Fibroblast of peridontal ligament (primary cell): ENCODE results near the gene NEK11.
A peak's percentile ranks its signal among the peaks of the same experiment; 100 is the strongest.

Source experiments
- DNase-seq: peaks from one replicate; pipeline ENCODE4 v3.0.0-alpha.2; 2010; ENCODE audit errors: extremely low read depth

Gene NEK11

GRCh38 chr3:131026321-131027151 is at the start of gene NEK11, which contains the start of gene ASTE1:
TSS of gene NEK11 (plus strand) at chr3:131026877. CDS start at chr3:131029709, 2,832 bp downstream.
TSS of gene ASTE1 (minus strand) at chr3:131026825. CDS start at chr3:131025306, 1,519 bp downstream.
- peak; percentile 74 for DNase-seq

DNA sequence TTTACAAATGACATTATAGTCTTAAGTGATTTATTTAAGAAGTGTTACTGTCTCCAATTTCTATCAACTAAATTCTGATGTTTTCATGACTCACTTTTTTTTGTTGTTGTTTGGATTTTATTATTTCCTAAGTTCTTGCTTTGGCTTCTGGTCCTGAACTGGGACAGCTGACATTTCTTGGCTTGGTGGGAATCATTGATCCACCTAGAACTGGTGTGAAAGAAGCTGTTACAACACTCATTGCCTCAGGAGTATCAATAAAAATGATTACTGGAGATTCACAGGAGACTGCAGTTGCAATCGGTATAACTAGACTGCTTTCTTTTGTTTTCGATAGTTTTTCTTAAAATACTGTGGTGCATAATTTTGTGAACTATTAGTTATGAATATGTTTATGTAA is 47.6 kb upstream of the NEK11 start:
- no peak for DNase-seq

DNA sequence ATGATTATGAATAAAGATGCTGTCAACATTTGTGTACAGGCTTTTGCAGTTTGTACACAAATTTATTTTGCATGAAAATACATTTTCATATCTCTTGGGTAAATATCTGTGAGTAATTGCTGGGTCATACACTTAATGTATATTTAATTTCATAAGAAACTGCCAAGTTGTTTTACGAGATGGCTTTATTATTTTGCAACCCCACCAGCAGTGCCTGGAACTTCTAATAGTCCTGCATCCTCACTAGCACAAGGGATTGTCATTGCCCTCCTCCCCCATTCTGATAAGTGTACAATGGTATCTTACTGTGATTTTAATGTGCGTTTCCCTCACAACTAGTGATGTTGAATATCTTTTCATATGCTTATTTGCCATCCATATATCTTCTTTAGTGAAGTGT is 45.2 kb upstream of the NEK11 start:
- no peak for DNase-seq

- no peak for DNase-seq
Measured at GRCh38 chr3:130990282-130990681, 36.4 kb upstream of the NEK11 start.

- no peak for DNase-seq
Measured at GRCh38 chr3:130991126-130991525, 35.6 kb upstream of the NEK11 start.

DNA sequence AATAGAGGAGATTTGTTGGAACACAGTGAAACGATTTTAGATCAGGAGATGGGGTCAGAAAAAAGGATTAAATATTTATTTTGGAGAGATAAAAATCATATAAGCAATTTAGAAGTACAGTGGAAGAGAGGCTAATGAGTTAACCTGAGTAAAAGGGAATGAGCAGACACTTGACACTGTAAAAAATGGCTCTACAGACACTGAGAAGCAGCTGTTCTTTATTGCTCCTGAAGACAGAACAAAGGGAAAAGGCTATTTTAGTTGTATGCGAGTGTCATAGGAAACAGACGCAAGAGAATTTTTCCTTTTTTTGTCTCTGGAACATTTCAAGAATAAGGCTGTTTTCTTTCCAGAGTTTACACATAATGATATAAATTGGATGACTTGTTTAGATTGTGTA is 34.3 kb upstream of the NEK11 start:
- DNase-seq, result no peak

GRCh38 chr3:130997289-130997688 is 29.4 kb upstream of the NEK11 start:
- peak; percentile 53 for DNase-seq

DNA sequence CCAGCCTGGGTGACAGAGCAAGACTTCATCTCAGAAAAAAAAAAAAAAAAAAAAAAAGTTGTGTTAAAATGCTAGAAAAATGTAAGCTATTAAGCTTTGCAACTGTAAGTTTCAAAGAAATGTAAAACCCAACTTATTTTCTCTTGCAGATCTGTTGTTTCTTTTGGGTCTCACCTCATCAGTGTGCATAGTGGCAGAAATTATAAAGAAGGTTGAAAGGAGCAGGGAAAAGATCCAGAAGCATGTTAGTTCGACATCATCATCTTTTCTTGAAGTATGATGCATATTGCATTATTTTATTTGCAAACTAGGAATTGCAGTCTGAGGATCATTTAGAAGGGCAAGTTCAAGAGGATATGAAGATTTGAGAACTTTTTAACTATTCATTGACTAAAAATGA is 25.6 kb upstream of the NEK11 start:
- no peak for DNase-seq

- DNase-seq, result no peak
Measured at GRCh38 chr3:131004603-131005002, 22.1 kb upstream of the NEK11 start.

DNA sequence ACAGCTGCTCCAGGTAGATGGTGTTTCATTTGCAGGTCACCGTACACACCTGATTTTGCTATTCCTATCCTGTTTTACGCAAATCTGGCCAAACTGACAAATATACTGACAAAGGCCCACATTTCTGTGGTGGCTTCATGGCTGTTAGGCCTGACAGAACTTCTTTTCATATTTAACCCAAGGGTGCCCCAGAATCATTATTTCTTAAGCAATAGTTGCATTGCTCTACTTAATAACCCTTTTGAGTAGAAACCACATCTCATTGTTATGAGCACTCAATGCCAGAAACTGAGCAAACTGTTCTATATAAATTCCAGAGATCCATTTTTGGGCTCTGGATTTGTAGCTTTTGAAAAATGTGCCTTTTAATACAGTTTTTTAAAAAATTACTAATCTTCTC is 19.4 kb upstream of the NEK11 start:
- DNase-seq, result no peak

- DNase-seq, result peak; percentile 16
Measured at GRCh38 chr3:131007782-131008181, 18.9 kb upstream of the NEK11 start.

DNA sequence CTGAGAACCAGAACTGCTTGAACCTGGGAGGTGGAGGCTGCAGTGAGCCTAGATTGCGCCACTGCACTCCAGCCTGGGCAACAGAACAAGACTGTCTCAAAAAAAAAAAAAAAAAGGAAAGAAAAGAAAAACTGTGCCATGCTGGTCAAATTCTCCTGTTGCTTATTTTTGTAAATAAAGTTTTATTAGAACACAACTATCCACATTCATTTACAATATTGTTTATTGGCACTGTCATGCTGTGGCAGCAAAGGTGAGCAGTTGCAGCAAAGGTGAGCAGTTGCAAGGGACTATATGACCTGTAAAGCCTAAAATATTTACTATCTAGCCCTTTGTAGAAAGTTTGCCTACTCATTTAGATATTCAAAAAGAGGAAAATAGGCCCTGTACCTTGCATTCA is 18.4 kb upstream of the NEK11 start:
- DNase-seq, result no peak

GRCh38 chr3:131009698-131010097 is 17.0 kb upstream of the NEK11 start:
- DNase-seq, result no peak

DNA sequence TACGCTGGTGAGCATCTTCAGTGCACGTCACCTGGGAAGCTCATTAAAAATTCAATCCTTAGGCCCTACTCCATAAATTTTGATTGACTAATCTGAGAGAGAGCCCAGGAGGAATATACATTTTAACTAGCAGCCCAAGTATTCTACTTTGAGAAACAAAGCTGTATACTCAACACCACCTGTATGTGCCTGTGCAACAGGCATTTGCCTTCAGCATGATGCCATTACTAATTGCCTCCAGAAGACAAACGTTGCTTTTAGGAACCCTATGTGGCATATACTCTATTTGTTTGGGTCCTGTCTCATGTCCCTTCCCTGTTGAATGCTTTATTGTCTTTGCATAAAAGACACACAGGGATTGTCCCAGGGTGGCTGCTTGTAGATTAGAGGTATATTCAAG is 7.7 kb upstream of the NEK11 start:
- no peak for DNase-seq

DNA sequence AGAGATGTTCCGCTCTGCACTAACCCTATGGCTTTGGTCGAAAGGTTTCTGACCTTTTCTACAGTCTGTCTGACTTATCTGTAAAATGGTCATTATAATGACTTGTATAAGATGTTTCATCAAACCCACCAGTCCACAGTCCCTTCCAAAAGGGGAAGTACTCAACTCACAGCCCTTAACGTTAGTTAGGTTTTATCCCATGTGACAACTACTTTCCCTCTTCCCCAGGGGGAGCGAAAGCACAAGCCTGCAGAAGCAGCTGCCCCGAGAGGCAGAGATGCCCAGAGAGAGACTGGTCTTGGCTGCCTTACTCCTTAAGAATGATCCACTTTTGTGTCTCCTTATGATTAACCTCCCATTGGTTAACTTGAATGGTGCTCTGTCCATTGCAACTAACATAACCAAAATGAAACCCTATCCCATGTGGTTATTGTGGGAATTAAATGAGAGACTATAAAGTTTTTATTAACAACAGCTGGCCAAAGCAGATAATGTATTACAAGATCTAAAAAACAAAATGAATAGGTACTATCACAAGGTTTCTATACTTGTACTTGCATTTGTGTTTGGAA is 6.5 kb upstream of the NEK11 start:
- peak; percentile 58 for DNase-seq

DNA sequence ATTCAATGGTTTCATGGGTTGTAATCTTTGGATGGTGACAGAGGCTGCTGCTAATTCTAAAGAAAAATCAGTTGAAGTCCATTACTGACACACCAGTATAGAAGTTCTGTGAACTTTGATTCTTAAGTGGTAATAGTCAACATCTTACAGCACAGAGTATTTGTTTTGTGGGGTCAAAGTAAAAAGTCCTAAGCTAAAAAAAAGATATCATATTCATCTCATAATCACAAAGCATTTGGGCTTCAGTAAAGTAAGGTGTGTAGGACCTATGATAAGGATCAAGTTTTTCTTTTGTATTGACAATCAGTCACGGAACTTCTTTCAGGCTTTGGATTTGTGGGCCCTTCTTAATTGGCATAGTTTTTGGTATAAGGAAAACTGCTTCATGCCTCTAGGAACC is 1.1 kb upstream of the NEK11 start:
- no peak for DNase-seq

DNA sequence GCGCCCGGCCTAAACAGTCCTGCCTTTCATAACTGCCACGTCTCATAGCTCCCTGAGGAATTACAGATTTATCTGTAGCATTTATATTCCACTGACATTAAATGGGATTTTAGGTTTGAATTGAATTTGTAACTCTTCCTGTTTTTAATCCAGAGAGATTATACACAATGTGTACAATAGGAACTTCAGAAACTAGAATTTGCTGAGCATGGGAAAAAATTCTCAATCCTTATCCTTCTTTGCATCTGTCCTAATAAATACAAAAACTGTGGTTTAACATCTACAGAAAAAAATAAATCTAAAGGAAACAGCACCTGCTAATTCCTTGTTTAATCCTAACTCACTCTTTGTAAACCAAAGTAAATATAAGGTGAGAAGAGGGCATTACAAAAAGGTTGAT is 2.2 kb downstream of the NEK11 start:
- no peak for DNase-seq

DNA sequence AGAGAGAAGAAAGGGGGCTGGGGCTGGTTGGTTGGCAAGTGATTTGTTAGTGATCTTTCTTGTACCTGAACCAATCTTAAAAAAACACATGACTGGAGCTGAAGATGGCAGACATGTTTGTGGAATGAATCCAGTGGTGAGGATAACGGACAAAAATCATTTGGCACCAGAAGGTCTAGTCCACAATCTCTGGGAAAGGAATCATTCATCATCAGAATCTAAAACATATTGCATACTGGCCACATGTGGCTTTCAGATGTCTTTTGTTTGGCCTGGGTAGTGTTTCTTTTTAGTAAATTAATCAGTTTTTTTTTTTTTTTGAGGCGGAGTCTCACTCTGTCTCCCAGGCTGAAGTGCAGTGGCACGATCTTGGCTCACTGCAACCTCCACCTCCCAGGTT is 5.0 kb downstream of the NEK11 start:
- peak; percentile 26 for DNase-seq

DNA sequence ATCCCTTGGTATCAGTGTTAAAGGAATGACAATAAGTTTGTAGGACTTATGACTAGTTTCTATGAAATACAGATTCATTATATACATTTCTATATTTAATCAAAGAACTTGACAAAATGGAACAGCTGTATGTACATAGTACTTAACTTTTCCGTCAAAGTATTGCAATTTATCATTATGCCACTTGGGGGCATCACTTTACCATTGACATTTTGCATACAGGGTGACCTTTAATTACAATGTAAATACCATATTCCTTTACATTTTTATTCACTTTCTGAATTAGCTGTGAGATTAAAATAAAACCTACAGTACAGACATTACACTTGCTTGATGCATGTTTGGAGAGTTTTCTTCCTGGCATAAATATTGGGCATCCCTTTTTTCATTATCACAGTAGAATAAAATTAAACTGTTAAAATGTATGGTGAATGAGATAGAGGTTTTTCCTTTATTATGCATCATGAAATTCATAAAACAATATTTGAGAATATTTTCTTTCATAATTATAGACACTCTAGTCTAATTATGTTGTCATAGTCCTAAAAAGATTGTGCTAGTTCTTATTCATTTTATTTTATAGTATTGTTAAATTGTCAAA is 6.9 kb downstream of the NEK11 start:
- peak; percentile 75 for DNase-seq

DNA sequence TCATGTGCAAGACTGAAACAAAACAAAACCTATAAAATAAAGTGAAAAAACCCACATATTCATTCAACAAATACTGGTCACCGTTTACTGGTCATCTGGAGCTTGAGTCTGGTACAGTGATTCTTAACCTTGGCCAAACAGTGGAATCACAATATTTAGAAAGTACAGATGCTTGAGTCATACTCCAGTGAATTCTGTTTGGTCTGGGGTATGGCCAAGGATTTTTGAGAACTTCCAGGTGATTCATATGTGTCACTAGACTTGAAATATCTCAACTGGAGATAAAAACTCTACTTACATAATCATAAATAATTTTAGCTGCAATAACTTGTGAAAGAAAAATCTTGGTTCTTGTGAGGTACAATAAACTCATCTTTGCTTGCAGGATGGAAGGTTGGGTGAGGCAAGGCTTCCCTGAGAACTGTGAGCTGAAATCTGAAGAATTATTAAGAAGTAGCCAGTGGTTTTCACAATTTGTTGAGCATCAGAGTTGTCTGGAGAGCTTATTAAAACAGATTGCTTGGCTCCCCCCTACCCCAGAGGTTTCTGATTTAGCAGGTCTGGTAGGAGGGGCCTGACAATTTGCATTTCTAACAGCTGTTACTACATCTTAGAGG is 9.6 kb downstream of the NEK11 start:
- DNase-seq, result peak; percentile 59

DNA sequence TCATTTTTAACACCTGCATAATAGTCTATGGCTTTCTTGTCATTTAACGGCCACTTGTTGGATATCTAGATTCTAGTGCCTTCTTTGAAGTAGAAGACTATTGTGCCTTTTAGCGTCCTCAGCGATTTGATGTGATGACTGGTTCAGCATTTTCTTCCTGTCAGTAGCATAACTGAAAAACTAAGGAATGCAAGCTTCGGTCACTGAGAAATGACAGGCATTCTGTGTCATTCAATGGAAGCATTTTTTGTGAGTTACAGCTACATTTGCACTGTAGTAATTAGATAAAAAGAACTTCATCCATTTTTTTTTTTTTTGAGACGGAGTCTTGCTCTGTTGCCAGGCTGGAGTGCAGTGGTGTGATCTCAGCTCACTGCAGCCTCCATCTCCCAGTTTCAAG is 10.3 kb downstream of the NEK11 start:
- DNase-seq, result no peak

DNA sequence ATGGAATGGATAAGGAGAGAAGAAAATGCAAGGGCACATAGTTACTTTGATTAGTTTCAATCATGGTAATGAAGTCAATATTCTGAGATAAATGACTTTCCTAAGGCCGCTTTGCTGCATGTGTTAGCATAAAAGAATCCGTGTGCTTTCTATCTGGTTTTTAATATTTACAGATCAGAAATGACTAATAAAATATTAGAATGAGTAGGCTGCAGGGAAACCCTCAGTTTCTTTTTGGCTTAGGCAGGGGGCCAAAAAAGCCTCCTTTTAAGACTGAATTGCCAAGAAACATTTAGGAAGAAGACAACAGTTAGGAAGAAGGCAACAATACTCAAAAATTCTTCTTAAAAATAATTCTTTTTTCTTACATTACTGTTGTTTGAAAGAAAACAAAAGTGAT is 11.6 kb downstream of the NEK11 start:
- DNase-seq, result no peak
